IPS-18c (cell line): ENCODE measurements around the gene ADAP2.
"Not testable (repeated sequence)": the region's sequence is repeated elsewhere in the genome, so short reads cannot be mapped to it uniquely, and the experiment has no call there.

Experiments used
- H3K4me3 ChIP-seq: 2 replicates; pipeline ENCODE4 v1.7.0; 2013; ENCODE audit warnings: low read depth, mild to moderate bottlenecking, low read length, moderate library complexity; ENCODE audit not compliant: insufficient read depth
- H3K9me3 ChIP-seq: one replicate; pipeline ENCODE4 v1.6.1; 2013; ENCODE audit warnings: mild to moderate bottlenecking, low read length, moderate library complexity; ENCODE audit not compliant: control insufficient read depth, insufficient read depth

ADAP2 gene

DNA sequence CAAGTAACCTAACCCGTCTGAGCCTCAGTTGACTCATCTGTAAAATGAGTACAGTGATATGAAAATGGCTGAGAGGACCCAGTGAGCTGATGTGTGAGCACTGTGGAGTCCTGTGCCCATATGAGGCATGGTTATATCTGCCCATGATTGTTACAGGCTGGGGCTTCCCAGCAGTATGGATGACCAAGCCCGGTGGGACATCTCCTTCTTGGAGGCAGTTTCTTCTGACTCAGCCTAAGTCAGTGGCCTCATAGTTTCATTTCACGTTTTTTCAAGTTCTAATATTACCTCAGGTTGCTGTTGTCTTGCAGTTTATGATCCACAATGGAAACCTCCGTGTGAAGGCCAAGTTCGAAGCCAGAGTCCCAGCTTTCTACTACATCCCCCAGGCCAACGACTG, 4.8 kb downstream of the ADAP2 start:
- Histone ChIP-seq H3K9me3 (no peaks in the 10 kb centered on the region), H3K4me3 (no peak overlapping the region)

DNA sequence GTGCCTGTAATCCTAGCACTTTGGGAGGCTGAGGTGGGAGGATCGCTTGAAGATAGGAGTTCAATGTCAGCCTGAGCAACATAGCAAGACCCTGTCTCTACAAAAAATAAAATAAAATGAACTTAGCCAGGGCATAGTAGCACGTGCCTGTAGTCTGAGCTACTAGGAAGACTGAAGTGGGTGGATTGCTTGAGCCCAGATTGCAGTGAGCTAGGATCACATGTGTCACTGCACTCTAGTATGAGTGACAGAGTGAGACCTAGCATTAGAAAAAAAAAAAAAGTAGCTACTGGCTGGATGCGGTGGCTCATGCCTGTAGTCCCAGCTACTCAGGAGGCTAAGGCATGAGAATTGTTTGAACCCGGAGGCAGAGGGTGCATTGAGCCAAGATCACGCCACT, 6.0 kb downstream of the ADAP2 start:
- Histone ChIP-seq H3K4me3 (no peak overlapping the region), H3K9me3 (no peaks in the 10 kb centered on the region)

DNA sequence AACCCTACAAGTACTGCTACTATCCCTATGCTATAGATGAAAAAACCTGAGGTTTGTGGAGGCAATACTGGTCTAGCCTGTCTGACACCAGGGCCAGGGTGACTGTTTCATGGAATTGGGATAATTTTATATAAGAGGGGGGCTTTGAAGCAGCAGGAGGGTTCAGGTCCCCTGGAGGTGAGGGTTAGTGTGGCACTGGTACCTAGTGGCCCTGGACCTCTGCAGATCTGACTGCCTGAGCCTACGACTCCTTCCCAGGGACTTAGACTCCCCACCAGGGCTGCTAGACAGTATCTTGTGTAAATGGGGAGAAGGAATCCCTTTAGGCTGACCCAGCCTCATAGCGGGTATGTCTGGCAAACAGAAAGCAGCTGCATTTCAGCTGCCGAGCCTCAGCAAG, 6.8 kb downstream of the ADAP2 start:
- no peak overlapping the region for H3K4me3 ChIP-seq
- H3K9me3 ChIP-seq: no peaks in the 10 kb centered on the region

DNA sequence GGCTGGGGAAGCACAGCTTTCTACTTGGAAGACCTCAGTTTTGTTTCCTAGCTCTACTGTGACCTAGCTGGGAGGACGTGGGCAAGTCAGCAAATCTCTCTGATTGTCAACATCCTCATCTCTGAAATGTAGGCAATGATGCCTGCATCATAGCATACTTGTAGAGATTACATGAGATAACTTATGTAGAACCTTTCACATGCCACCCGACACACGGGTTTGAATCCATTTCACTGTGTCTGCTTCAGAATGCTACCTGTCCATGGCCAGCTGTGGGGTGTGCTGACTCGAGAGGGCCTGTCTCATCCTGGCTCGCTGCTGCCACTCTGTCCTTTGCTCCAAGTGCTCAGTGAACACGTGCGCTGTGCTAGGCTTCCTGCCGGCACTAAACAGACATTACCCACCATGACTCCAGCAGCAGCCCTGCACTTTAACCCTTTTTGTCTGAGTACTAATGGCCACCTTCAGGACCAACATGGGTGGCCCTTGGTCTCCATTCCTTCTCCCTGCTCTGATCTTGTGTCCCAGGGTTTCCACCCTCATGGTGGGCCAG, 7.4 kb downstream of the ADAP2 start:
- H3K9me3 ChIP-seq: no peaks in the 10 kb centered on the region
- H3K4me3 ChIP-seq: no peak overlapping the region

DNA sequence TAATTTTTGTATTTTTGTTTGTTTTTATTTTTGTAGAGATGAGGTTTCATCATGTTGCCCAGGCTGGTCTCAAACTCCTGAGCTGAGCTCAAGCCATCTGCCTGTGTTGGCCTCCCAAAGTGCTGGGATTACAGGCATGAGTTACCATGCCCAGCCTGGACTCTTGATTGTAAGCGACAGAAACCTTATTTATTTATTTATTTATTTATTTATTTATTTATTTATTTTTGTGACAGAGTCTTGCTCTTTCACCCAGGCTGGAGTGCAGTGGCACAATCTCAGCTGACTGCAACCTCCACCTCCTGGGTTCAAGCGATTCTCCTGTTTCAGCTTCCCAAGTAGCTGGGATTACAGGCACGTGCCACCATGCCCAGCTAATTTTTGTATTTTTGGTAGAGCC, 8.1 kb downstream of the ADAP2 start:
- H3K9me3 ChIP-seq, H3K4me3 ChIP-seq: not testable (repeated sequence)

DNA sequence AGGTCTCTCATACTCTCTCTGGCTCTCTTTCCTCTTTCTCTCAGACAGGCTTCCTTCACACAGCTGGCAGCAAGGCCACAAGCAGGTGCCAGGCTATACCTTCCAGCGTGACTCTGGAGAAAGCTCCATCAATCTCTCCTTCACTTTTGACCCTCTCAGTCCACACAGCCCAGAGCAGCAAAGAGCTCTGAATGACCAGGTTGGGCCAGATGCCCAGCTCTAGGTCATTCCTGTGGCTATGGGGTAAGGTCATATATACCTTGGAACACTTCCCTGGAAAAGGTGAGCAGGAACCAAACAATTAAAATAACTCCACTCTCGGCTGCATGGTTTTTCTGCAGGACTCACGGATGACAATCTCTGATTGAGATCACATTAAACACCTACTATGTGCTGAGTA, 8.8 kb downstream of the ADAP2 start:
- H3K9me3 ChIP-seq: no peaks in the 10 kb centered on the region

DNA sequence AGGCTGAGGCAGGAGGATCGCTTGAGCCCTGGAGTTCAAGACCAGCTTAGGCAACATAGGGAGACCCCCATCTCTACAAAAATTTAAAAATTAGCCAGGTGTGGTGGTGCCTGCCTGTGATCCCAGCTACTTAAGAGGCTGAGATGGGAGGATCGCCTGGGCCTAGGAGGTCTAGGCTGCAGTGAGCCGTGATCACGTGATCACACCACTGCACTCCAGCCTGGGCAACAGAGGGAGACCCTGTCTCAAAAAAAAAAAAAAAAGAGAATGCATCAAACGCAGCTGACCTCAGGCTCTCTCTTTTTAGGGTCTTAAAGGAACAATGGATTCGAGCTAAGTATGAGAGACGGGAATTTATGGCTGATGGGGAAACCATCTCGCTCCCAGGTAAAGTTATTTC, 9.8 kb downstream of the ADAP2 start:
- not testable (repeated sequence) for H3K4me3 ChIP-seq, H3K9me3 ChIP-seq

More for the DNA sequence above, 8.8 kb downstream of the ADAP2 start:
- H3K4me3 ChIP-seq: no peak overlapping the region

DNA sequence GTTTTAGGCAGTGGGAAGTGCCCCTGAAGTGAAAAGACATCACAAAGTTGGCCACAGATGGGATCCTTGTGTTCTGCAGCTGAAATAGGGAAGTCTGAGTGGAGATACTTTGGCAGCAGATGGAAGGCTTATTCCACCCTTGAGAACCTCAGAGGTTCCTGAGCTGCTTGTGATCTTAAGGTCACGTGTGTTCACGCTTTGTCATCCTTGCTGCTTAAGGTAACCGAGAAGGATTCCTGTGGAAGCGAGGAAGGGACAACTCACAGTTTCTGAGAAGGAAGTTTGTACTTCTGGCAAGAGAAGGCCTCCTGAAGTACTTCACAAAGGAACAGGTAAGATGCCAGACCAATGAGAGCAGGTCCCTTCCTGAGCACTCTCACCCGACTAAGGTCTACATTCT, 12.2 kb downstream of the ADAP2 start:
- Histone ChIP-seq H3K9me3 (no peaks in the 10 kb centered on the region), H3K4me3 (no peak overlapping the region)

DNA sequence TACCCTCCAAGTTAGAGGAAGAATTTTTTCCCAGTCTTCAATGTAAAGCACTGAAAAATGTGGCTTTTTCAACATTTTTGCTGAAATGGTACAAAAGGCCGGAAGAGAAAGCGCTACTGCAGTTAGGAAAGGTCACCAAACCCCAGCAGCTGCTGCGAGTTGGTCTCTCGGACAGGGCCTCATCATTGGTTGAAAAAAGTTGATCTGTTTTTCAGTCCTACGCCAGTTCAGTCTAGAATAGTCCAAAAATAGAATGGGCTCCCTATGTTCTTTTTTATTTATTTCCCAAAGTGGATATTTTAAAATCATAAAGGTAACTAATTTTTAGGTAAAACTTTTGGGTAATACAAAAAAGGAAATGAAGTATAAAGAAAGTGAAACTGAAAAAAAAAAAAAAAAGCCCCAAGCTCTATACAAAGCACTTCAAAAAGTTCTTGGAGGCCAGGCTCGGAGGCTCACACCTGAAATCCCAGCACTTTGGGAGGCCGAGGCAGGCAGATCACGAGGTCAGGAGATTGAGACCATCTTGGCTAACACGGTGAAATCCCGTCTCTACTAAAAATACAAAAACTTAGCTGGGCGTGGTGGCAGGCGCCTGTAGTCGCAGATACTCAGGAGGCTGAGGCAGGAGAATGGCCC, 17.4 kb downstream of the ADAP2 start:
- Histone ChIP-seq H3K9me3 (peaks cover 2% of the 10 kb centered on the region), H3K4me3 (no peak overlapping the region)

DNA sequence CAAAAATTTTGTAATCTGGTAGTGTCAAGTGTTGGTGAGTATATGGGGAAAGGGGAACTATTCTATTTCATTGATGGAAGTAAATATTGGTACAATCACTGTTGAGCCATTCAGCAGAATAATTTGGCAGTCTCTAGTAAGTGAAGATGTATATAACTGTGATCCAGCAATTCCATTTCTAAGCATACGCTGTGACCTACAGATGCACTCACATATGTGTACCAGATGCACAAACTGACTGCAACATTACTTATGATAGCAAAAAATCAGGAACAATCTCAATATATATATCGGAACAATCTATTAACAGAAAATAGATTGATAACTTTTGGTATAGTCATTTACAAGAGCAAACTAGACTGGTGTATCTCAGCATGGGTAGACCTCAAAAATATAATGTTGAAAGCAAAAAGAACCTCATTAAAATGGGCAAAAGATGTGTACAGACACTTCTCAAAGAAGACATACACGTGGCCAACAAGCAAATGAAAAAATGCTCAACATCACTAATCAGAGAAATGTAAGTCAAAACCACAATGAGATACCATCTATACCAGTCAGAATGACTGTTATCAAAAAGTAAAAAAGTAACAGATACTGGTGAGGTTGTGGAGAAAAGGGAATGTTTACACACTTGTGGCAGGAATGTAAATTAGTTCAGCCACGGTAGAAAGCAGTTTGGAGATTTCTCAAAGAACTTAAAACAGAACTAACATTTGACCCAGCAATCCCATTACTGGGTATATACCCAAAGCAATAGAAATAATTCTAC, 20.7 kb downstream of the ADAP2 start:
- Histone ChIP-seq H3K9me3 (peaks cover 2% of the 10 kb centered on the region), H3K4me3 (no peak overlapping the region)

DNA sequence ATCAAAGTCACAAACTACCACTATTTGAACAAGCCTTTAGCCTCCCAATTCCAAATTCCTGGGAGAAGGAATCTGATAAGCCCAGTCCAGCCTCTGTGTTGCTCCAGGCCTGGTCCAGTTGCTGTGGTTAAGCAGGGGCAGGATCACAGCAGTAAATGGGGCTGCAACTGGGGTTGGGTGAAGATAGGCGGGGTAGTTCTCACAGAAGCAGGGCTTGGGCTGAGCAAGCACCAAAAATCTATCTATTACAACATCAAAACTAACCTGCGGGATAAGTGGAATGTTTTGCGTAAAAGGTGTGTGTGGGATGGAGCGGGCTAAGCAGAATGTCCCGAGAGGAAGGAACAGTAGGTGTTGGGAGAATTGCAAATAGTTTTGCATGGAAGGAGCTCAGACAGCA, 26.1 kb downstream of the ADAP2 start:
- Histone ChIP-seq H3K9me3 (no peaks in the 10 kb centered on the region), H3K4me3 (no peak overlapping the region)

DNA sequence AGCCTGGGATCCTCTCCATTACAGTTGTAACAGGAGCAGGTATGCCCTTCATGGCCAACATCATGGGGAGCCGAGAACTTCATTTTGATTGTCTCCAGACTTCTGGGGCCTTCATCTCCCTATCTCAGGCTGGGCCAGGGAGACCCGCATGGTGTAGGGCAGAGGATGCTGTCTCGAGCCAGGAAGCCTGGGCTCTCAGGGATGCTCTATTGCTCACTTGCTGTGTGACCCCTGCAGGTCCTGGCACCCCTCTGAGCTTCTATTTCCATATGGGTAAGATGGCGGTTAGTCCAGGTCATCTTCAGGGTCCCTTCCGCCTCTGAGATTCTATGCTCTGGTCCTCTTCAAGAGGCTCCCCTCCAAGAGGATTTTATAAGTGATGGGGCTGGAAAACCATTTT, 28.4 kb downstream of the ADAP2 start:
- H3K9me3 ChIP-seq: no peaks in the 10 kb centered on the region

DNA sequence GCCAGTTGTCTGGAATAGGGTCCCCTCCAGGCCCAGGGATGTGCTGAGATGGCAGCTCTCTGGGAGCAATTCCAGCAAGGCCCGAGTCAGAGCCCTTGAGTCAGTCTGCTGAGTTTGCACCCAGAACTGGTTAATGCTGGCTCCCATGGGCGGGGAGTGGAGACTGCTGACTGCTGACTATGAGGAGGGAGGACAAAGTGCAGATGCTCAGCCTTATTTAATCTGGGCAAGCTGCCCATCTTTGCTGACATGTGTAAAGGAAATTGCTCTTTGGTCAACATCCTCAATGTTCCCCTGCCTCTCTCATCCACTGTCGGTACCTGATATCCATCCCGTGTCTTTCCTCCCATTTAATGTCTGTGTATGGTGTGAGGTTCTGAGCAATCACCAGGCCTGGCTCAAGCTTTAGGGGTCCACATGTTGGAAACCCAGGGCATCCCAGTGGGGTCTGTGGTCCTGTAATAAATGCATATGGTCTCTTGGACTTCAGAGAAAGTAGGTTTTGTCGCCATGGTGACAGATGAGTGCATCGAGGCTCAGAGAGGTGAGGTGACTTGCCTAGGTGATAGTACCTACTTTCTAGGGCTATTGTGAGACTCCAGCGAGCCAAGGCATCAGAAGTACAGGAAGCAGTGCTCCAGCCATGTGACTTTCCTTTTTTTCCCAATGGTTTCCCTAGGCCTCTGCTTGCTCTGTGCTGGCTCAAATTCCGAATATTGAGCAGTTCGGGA, 29.1 kb downstream of the ADAP2 start:
- Histone ChIP-seq H3K4me3 (no peak overlapping the region), H3K9me3 (no peaks in the 10 kb centered on the region)

More for the DNA sequence above, 28.4 kb downstream of the ADAP2 start:
- no peak overlapping the region for H3K4me3 ChIP-seq

DNA sequence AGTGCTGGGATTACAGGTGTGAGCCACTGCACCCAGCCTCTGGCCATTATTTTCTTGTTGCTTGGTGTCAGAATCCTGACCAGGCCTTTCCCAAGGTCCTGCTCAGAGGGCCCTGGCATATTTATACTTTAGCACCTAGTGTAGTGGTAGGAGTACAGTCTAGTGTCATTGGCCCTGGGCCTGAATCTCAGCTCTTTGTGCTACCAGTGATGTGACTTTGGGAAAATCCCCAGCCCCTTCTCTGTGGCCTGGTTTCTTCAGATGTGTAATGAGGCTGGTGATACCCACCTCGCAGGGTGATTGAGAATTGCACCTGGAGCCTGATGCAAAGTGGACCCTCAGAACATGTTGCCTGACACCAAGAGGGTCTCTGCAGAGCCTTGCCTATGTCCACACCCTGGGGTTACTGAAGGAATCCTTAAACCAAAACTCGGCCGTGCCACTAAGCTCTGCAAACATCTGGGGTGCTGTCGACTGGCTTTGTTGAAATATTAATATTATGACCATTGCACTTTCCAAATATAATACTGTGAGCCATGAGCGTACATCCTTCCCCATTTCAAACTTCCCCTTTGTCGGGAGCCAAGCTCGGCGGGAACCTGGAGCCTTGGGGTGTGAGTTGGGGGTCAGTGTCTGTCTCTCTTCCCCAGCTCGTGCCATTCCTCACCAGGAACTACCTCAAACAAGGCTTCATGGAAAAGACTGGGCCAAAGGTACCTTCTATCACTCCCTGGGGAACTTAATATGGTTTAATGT, 31.1 kb downstream of the ADAP2 start:
- Histone ChIP-seq H3K4me3 (no peak overlapping the region), H3K9me3 (no peaks in the 10 kb centered on the region)

DNA sequence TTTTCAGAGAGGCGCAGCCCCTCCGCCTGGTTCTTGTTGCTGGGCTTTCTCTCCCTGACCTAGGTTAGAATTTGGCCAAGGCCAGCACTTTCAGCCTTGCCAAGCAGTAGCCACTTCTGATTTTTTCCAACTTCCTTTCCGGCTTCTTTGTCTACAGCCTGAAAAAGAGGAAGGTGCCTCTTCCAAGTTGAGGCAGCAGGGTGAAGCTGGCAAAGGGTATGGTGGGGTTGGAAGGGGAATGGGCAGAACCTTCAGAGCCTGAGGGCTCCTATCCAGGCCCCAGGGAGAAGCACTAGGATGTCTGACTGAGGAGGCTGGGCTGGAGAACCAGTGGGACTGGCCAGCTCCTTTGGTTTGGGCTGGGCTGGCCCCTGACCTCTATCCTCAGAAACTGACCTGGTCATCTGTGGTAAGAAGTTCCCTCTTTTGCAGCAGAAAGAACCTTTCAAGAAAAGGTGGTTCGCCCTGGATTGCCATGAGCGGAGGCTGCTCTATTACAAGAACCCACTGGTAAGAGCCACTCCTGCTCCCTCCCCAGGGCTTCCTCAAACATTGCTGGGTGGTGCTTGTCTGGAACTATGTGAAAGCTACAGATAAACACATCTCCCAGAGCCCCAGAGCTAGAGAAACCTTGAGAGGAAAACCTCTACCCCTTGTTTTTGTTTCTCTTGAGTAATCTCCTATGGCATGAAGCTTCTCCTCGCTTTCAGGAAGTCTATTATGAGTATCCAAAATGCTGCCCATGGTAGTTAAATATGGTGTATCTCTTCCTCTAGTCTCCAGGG, 32.5 kb downstream of the ADAP2 start:
- Histone ChIP-seq H3K4me3 (no peak overlapping the region), H3K9me3 (no peaks in the 10 kb centered on the region)

DNA sequence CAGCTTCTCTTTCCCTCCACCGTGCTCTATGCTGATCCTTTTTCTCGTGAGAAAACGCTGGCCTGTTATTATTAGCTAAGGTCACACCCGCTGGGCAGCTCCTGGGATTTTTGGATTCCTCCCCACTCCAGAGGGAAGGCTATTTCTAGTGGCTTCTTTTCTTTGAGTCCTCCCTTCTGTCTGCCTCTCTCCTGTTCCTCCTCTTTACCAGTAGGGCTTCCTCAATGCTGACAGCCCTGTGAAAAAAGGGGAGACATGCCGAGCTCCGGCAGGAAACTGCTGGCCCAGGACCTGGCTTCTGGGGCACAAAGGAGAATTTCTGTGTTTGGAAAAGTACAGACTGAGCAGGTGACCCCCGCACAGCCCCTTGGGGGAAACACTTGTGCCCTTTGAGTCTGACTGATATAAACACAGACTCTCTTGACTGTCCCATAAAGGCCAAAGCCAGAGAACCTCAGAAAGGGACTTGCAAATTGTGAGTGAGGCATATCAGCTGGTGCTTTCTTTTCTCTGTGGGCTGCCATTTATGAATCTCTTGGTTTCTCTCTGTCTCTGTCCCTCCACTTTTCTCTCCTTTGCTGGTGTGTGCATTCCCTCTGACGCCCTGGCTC, 35.1 kb downstream of the ADAP2 start:
- Histone ChIP-seq H3K9me3 (no peaks in the 10 kb centered on the region), H3K4me3 (no peak overlapping the region)
